Aorta (tissue), 5 donors: ENCODE data around the gene PEX14. TPM values are rescaled to one million over a fixed set of nuclear protein-coding genes. Genes with fewer than 3 reads are reported as not detected.
A peak's percentile ranks its signal among the peaks of the same experiment; 100 is the strongest.

Experiments used
- ATAC-seq: fragments of 200-7000 bp; cut with Tn5 transposase; one replicate; pipeline ENCODE4 v1.9.1; 2022; ENCODE audit warnings: moderate library complexity; ENCODE audit not compliant: low FRiP score
- DNase-seq, 2 donors: peaks; one replicate each; pipeline ENCODE4 v3.0.0-alpha.2; 2020
- H3K27ac ChIP-seq, 2 donors: one replicate each; pipeline ENCODE4 v1.5.1; 2013; ENCODE audit warnings: low read length in 2 of 2, mild to moderate bottlenecking in 2 of 2, moderate library complexity in 2 of 2, control low read depth in 1 of 2, inconsistent platforms in 1 of 2, low read depth in 1 of 2
- H3K27me3 ChIP-seq, 2 donors: one replicate each; pipeline ENCODE4 v1.6.1; 2013; ENCODE audit warnings: control low read depth in 1 of 2, low read length in 1 of 2, mild to moderate bottlenecking in 1 of 2, moderate library complexity in 1 of 2; ENCODE audit not compliant: insufficient read depth in 2 of 2, control insufficient read depth in 1 of 2
- H3K36me3 ChIP-seq, 2 donors: one replicate each; pipeline ENCODE4 v1.6.1; 2013; ENCODE audit warnings: control low read depth in 1 of 2, low read length in 1 of 2, mild to moderate bottlenecking in 1 of 2; ENCODE audit not compliant: insufficient read depth in 2 of 2, control insufficient read depth in 1 of 2
- H3K4me1 ChIP-seq, 2 donors: one replicate each; pipeline ENCODE4 v1.6.1; 2013; ENCODE audit warnings: low read length in 2 of 2, control low read depth in 1 of 2, mild to moderate bottlenecking in 1 of 2, moderate library complexity in 1 of 2; ENCODE audit not compliant: insufficient read depth in 2 of 2, control insufficient read depth in 1 of 2
- H3K4me3 ChIP-seq, 2 donors: one replicate each; pipeline ENCODE4 v1.5.1; 2013; ENCODE audit warnings: low read length in 2 of 2, control low read depth in 1 of 2, mild to moderate bottlenecking in 1 of 2
- H3K9me3 ChIP-seq: one replicate; pipeline ENCODE4 v1.6.1; 2013; ENCODE audit warnings: mild to moderate bottlenecking, low read length; ENCODE audit not compliant: control insufficient read depth
- WGBS, 2 donors: extraction: QIAGEN DNeasy Blood & Tissue Kit; methylation state at CpG; one replicate each; pipeline ENCODE4 v1.1.7; 2013; 5-methylcytosine and 5-hydroxymethylcytosine counted together
- intact Hi-C, 2 donors: fragments of 100-400 bp; cut with DNase I; formaldehyde crosslinking; loops; one replicate each; pipeline versions ENCODE4 v1.14.2 to v1.15.0; 2022
- polyA plus RNA-seq, 2 donors: library from polyadenylated mRNA; stranded (reverse); fragments of 200-250 nt; gene quantifications; one replicate each; pipeline ENCODE4 v1.2.3, GENCODE V29; 2013
- total RNA-seq, 2 donors: library from RNA; stranded (reverse); fragmentation: NEBNext Ultra II Directional; extraction: Animal tissue kit (Norgen Biotek cat#: 25700); gene quantifications; one replicate each; pipeline ENCODE4 v1.2.1, GENCODE V29; 2021
- donor health status: healthy with polysubstance abuse.
- donor health status: Bipolar disorder and iron deficiency.
- donor health status: DM: no; HTN: no; CAD: no.
- donor health status: DM: no; HTN: no; CAD: no.
- donor health status: DM: yes; HTN: yes; CAD: no.

Gene PEX14
- total and polyA plus RNA-seq, 4 donors = 4.5 to 16.9 (median 14.4) TPM

DNA sequence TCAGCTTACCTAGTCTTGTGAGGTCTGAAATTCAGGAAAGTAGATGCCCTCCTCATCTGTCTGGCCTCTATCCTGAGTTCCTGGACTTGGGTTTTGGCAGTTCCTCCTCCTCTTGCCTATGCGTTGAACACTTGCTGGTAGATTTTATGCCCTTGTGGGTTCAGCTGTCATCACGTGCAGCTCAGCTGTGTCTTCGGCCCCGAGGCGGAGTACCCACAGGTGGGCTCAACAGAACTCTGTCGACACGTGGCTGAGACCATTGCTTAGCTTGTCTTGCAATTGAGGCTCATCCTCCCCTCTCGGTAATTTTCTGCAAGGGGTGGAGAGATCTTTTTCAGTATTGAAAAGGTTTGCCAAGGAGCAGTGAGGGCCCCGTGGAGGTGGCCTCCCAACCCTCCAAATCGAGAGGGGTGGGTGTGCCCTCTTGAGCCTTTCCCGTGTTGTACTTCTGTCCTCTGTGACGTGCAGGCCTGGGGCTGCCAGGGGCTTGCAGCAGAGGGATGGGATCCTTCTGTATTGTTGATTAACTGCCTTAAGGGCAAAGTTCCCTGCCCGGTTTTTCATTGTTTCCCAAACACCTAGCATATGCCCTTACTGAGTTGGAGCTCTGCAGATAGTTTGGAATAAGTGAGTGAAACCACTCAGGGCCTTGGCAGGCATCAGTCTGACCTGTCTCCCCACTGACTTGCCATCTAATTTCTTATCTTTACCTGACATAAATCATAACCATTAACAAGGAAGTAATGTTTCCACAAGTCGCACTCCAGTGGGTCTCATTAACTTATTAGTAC lies 41.6 kb upstream of the PEX14 start:
- ATAC-seq = no peak
- Histone ChIP-seq H3K36me3 (no peaks in the 10 kb centered on the region), H3K27me3 (no peaks in the 10 kb centered on the region), H3K27ac (no peak overlapping the region), H3K4me1 (no peaks in the 10 kb centered on the region), H3K4me3 (no peak overlapping the region), H3K9me3 (no peaks in the 10 kb centered on the region)
- intact Hi-C loops = loop anchor here (5.0 kb wide), 2 partner anchors 39 to 59 kb away; partner anchors contain the start of genes DFFA (in 1 of the 2) and PEX14 (in 1 of the 2)
- WGBS, 2 donors = 80 to 81% methylated on average over 14 of the region's 14 CpGs
- no peak for DNase-seq

DNA sequence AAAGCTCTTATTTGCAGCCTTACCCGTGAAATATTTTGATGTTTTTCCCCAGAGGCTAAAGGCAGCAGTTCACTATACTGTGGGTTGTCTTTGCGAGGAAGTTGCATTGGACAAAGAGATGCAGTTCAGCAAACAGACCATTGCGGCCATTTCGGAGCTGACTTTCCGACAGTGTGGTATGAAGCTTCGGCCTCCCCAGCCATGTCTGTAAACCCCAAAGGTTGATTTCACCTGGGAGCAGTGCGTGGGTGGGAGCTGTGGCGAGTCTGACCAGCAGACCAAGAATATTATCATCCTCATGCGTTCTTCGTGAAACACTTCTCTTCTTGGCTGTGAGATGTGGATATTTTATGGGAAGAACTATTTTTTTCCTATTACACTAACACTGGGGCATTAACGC lies 41.0 kb upstream of the PEX14 start:
- no peaks in the 10 kb centered on the region for H3K4me1 ChIP-seq
- no peak for DNase-seq
- no peaks in the 10 kb centered on the region for H3K9me3 ChIP-seq
- H3K27ac ChIP-seq = no peak overlapping the region
- 88 to 89% methylated on average over 11 of the region's 11 CpGs for WGBS, 2 donors
- H3K4me3 ChIP-seq = no peak overlapping the region
- no peak for ATAC-seq
- no peaks in the 10 kb centered on the region for H3K27me3 ChIP-seq
- H3K36me3 ChIP-seq = no peaks in the 10 kb centered on the region
- intact Hi-C loops = loop anchor here (5.0 kb wide), 2 partner anchors 39 to 59 kb away; partner anchors contain the start of genes DFFA (in 1 of the 2) and PEX14 (in 1 of the 2)

DNA sequence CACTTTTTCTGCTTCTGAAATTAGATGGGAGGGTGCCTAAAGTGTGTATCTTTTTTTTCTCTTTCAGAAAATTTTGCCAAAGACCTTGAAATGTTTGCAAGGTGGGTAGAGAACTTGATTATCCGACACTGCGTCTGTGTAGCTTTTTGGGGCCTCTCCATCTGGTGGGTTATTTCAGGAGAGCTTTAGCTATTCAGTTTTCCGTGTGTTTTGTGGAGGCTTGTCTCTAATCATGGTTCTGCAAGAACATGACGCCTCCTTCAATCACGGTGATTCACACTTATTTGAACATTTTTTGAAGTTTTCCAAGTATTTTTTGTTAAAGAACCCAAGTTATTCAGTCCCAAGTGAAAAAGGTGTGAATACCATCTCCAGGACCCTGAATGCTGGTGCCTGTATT lies 40.2 kb upstream of the PEX14 start:
- H3K9me3 ChIP-seq = no peaks in the 10 kb centered on the region
- intact Hi-C loops = loop anchor here (5.0 kb wide), 2 partner anchors 38 to 58 kb away; partner anchors contain the start of genes DFFA (in 1 of the 2) and PEX14 (in 1 of the 2)
- ATAC-seq (no peak), DNase-seq (no peak)
- H3K27me3 ChIP-seq = no peaks in the 10 kb centered on the region
- H3K36me3 ChIP-seq = no peaks in the 10 kb centered on the region
- H3K27ac ChIP-seq = no peak overlapping the region
- H3K4me3 ChIP-seq = no peak overlapping the region
- WGBS, 2 donors = 86 to 90% methylated on average over 5 of the region's 5 CpGs
- no peaks in the 10 kb centered on the region for H3K4me1 ChIP-seq

DNA sequence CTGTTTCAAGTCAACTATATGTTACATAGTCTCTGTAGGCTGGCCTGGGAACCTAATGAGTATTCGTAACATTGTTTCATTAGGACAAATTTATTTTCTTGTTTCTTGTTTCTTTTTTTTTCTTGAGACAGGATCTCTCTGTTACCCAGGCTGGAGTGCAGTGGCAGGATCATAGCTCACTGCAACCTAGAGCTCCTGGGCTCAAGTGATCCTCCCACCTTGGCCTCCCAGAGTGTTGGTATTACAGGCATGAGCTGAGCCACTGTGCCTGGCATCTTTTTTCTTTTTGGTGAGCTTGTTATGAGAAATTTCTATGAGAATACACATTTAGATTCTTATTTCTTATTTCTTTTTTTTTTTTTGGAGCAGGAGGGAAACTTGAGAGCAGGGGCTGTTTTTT lies 37.7 kb upstream of the PEX14 start:
- Histone ChIP-seq H3K27ac (no peak overlapping the region), H3K36me3 (no peaks in the 10 kb centered on the region), H3K4me3 (no peak overlapping the region), H3K4me1 (no peaks in the 10 kb centered on the region), H3K9me3 (no peaks in the 10 kb centered on the region), H3K27me3 (no peaks in the 10 kb centered on the region)
- intact Hi-C loops = no loop called here
- DNase-seq (peak in 1 of 2 donors; percentile 13), ATAC-seq (no peak)
- WGBS, 2 donors = 91 to 93% methylated on average over 1 of the region's 1 CpG

DNA sequence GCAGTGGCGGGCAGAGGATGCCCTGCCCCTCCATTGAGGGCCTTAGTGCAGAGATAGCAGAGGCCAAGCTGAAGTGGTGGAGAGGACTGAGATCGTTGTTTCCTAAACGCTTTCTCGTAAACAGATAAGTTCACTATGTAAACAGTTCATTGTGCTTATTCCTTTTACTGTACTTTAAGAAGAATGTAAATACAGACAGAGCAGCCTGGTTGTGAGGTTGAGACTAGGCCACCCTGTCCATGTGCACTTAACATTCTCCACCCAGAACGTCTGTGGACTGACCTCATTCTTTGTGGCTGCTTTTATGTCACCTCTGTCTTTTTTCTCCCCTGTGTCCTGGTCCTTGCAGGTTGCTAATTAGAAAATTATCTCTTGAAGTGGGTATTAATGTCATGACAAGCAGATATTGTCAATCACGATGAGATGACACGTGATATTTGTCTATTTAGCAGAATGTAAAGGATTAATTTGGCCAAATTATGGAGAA lies 36.0 kb upstream of the PEX14 start:
- Histone ChIP-seq H3K4me1 (no peaks in the 10 kb centered on the region), H3K27me3 (no peaks in the 10 kb centered on the region), H3K4me3 (no peak overlapping the region), H3K27ac (no peak overlapping the region), H3K9me3 (no peaks in the 10 kb centered on the region), H3K36me3 (no peaks in the 10 kb centered on the region)
- intact Hi-C loops = no loop called here
- DNase-seq (no peak), ATAC-seq (no peak)
- WGBS, 2 donors = 81 to 82% methylated on average over 7 of the region's 7 CpGs

DNA sequence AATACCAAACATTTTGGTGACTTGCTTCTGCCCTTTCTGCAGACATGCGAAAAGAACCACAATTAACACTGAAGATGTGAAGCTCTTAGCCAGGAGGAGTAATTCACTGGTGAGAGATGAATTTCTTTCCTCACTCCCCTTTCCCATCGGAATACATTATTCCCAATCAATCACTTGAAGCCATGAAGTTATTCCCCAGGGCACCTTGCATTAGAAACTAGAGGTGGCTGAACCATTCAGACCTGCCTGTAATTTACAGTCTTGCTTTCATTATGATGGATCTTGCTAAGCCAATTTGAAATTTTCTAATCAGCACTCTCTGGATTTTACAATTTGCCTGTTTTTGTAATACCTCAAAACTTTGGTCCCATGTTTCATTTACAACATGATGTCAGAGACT lies 34.4 kb upstream of the PEX14 start:
- no peaks in the 10 kb centered on the region for H3K36me3 ChIP-seq
- no peaks in the 10 kb centered on the region for H3K27me3 ChIP-seq
- ATAC-seq = no peak
- intact Hi-C loops = no loop called here
- H3K9me3 ChIP-seq = no peaks in the 10 kb centered on the region
- H3K27ac ChIP-seq = no peak overlapping the region
- DNase-seq = no peak
- H3K4me3 ChIP-seq = no peak overlapping the region
- no peaks in the 10 kb centered on the region for H3K4me1 ChIP-seq
- WGBS, 2 donors = 88 to 93% methylated on average over 2 of the region's 2 CpGs

DNA sequence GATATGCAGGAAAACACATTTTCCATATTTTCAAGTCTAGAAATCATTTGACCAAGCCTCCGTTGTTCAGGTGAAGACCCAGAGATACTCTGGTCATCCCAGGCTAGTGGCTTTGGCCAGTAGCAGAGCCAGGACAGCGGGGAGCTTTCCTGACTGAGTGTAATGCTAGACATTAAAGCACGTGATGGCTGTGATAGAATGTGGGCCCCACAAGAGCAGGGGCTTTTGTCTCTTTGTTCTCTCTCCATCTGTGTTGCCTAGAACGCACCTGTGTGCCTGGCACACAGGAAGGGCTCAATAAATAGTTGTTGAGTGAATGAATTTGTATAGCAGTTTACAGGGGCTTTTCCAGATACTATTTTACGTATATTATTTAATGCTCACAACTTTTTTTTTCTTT lies 34.0 kb upstream of the PEX14 start:
- DNase-seq (no peak), ATAC-seq (no peak)
- WGBS, 2 donors = 92 to 97% methylated on average over 5 of the region's 5 CpGs
- Histone ChIP-seq H3K36me3 (no peaks in the 10 kb centered on the region), H3K27ac (no peak overlapping the region), H3K4me1 (no peaks in the 10 kb centered on the region), H3K9me3 (no peaks in the 10 kb centered on the region), H3K4me3 (no peak overlapping the region), H3K27me3 (no peaks in the 10 kb centered on the region)
- intact Hi-C loops = no loop called here

DNA sequence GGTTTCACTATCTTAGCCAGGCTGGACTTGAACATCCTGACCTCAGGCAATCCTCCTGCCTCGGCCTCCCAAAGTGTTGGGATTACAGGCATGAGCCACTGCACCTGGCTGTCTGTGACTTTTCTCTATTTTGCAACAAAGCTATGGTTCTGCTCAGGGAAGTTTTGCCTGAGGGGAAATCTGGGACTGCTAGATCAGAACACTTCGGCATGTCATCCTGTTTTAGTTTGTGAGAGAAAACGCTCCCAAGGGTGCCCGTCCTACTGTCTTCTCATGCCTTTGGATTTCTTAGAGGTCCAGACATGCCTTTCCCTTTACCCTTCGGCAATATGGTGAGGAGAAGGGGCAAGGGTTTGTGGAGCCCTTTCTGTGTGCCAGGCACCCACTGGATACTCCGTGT lies 30.5 kb upstream of the PEX14 start:
- H3K4me3 ChIP-seq = no peak overlapping the region
- no peaks in the 10 kb centered on the region for H3K27me3 ChIP-seq
- intact Hi-C loops = no loop called here
- H3K9me3 ChIP-seq = no peaks in the 10 kb centered on the region
- no peaks in the 10 kb centered on the region for H3K4me1 ChIP-seq
- WGBS, 2 donors = 93 to 96% methylated on average over 6 of the region's 6 CpGs
- DNase-seq (no peak), ATAC-seq (no peak)
- no peaks in the 10 kb centered on the region for H3K36me3 ChIP-seq
- H3K27ac ChIP-seq = no peak overlapping the region

DNA sequence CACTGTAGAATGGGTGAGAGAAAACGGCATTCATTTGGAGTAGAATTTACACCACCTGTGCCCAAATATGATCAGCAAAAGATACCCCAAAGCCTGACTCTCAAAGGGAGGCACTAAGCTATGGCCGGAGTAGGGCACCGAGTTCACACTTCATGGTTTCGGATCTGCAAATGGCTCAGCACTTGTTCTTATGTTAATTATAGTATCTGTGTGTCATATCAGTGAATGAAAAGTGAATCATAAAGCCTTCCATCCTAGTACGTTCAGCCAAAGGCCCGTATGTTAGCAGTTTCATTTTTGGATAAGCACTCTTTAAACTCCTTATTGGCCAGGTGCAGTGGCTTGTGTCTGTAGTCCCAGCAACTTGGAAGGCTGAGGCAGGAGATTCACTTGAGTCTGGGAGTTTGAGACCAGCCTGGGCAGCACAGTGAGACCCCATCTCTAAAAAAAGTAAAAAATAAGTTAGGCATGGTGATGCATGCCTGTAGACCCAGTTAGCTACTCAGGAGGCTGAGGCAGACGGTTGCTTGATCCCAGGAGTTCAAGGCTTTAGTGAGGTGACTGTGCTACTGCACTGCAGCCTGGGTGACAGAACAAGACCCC lies 29.9 kb upstream of the PEX14 start:
- no peak overlapping the region for H3K27ac ChIP-seq
- WGBS, 2 donors = 89 to 92% methylated on average over 7 of the region's 7 CpGs
- intact Hi-C loops = no loop called here

More for the DNA sequence above, 29.9 kb upstream of the PEX14 start:
- Histone ChIP-seq H3K4me3 (no peak overlapping the region), H3K36me3 (no peaks in the 10 kb centered on the region), H3K27me3 (no peaks in the 10 kb centered on the region), H3K4me1 (no peaks in the 10 kb centered on the region), H3K9me3 (no peaks in the 10 kb centered on the region)
- no peak for ATAC-seq
- DNase-seq = no peak
